HL-60 (cell line): Measurements from ENCODE around the gene ATE1.

ENCODE experiments used
- DNase-seq, 2 experiments: peaks; one replicate each; pipeline ENCODE4 v3.0.0-alpha.2; 2010 to 2020; ENCODE audit warnings: low read depth in 1 of 2, low spot score in 1 of 2
- H3K27ac ChIP-seq: fragments of 250-450 bp; sonication (Bioruptor Pico); replicated peaks from 2 replicates; pipeline ENCODE4 v1.5.1; 2020; ENCODE audit warnings: mild to moderate bottlenecking, moderate library complexity
- H3K27me3 ChIP-seq: fragments of 250-450 bp; sonication (Bioruptor Pico); 2 replicates; pipeline ENCODE4 v1.5.1; 2021; ENCODE audit warnings: mild to moderate bottlenecking, moderate library complexity; ENCODE audit not compliant: insufficient read depth, poor library complexity, severe bottlenecking
- H3K4me3 ChIP-seq: replicated peaks from 2 replicates; pipeline ENCODE4 v1.5.1; 2011; ENCODE audit warnings: mild to moderate bottlenecking, control low read depth, low read length; ENCODE audit not compliant: insufficient read depth
- CTCF ChIP-seq: IDR thresholded peaks from one replicate; pipeline ENCODE4 v1.5.1; 2011; ENCODE audit warnings: low read length, control low read depth, inconsistent platforms; ENCODE audit not compliant: insufficient read depth
- GABPA ChIP-seq: IDR thresholded peaks from 2 replicates; pipeline ENCODE4 v1.6.1; 2012; ENCODE audit warnings: low read depth
- POLR2AphosphoS5 ChIP-seq: IDR thresholded peaks from 2 replicates; pipeline ENCODE4 v1.6.1; 2012; ENCODE audit warnings: low read depth
- REST ChIP-seq: IDR thresholded peaks from 2 replicates; pipeline ENCODE4 v1.6.1; 2012; ENCODE audit warnings: low read depth; ENCODE audit not compliant: insufficient replicate concordance
- SPI1 ChIP-seq: IDR thresholded peaks from 2 replicates; pipeline ENCODE4 v1.6.1; 2012; ENCODE audit warnings: low read depth, mild to moderate bottlenecking, borderline replicate concordance

Gene ATE1

GRCh38 chr10:121818599-121818998, 109.2 kb downstream of the ATE1 start:
- no peaks in the 10 kb centered on the region for H3K27me3 ChIP-seq
- TF ChIP-seq SPI1 (no peak), CTCF (no peak), POLR2AphosphoS5 (no peak), REST (no peak), GABPA (no peak)
- H3K27ac ChIP-seq = no peak overlapping the region
- H3K4me3 ChIP-seq = no peak overlapping the region
- no peak for DNase-seq

- H3K27ac ChIP-seq = no peak overlapping the region
- no peak overlapping the region for H3K4me3 ChIP-seq
- no peaks in the 10 kb centered on the region for H3K27me3 ChIP-seq
- TF ChIP-seq REST = no peak
- no peak for TF ChIP-seq CTCF
- no peak for TF ChIP-seq GABPA
- TF ChIP-seq POLR2AphosphoS5 = no peak
- TF ChIP-seq SPI1 = no peak
- DNase-seq = no peak
Observed at GRCh38 chr10:121816197-121816596, 111.6 kb downstream of the ATE1 start.

GRCh38 chr10:121813857-121814256, 114.0 kb downstream of the ATE1 start:
- H3K27ac ChIP-seq = no peak overlapping the region
- TF ChIP-seq POLR2AphosphoS5 (no peak), CTCF (no peak), REST (no peak), GABPA (no peak), SPI1 (no peak)
- DNase-seq = no peak
- no peaks in the 10 kb centered on the region for H3K27me3 ChIP-seq
- no peak overlapping the region for H3K4me3 ChIP-seq
